ENCODE data around the gene CRADD.

DNA sequence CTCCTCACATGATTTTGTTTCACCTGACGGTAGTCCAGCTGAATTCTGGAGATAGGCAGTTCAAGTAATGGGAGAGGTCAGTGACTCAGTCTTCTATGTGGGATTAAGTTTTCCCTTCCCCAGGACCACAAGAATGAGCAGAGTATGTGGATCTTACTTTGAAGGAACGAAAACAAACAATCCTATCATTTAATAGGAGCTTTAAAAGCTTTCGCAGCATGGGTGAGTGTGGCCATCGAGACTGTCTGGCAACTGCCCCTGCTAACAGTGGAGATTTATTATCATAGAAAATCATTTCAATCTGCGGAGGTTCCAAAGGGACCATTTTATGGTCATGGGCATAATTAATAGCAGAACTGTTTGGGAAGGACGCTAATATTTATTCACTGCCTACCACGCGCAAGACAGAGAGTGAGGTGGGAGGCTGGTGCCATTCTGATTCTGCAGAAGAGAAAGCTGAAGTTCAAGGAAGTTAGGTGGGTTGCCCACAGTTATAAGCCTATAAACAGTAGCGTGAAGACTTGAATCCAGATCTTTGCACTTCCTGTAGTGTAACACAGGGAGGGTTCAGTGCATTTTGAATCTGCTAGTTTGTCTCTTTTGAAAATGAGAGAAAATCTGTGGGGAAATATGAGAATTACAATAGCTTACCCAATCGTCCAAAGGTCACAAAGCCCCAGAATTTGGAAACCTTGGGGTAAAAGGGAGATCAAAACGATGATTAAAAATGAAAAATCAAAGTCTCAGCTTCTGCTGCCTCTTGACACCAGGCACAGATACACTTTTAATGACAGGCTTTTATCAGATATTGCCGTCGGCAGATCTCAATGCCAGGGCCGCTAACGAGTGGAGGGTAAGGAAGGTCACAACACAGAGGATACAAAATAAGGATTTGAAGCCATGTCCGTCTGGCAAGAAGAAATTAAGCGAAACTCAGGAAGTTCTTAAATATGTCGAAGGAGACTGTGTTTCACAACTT, 209.6 kb downstream of the CRADD start:
- TF ChIP-seq, protein P1, sequence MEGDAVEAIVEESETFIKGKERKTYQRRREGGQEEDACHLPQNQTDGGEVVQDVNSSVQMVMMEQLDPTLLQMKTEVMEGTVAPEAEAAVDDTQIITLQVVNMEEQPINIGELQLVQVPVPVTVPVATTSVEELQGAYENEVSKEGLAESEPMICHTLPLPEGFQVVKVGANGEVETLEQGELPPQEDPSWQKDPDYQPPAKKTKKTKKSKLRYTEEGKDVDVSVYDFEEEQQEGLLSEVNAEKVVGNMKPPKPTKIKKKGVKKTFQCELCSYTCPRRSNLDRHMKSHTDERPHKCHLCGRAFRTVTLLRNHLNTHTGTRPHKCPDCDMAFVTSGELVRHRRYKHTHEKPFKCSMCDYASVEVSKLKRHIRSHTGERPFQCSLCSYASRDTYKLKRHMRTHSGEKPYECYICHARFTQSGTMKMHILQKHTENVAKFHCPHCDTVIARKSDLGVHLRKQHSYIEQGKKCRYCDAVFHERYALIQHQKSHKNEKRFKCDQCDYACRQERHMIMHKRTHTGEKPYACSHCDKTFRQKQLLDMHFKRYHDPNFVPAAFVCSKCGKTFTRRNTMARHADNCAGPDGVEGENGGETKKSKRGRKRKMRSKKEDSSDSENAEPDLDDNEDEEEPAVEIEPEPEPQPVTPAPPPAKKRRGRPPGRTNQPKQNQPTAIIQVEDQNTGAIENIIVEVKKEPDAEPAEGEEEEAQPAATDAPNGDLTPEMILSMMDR (IDR thresholded peaks at IDR 0.05), result no peak
- TF ChIP-seq POLR2A (IDR thresholded peaks at IDR 0.05), result no peak
- TF ChIP-seq POLR2AphosphoS5 (IDR thresholded peaks at IDR 0.05), result no peak

All from suprapubic skin (tissue), 4 donors.